ENCODE data around the gene IL17REL.
"Not testable (repeated sequence)": the region's sequence is repeated elsewhere in the genome, so short reads cannot be mapped to it uniquely, and the experiment has no call there.

The IL17REL gene

GRCh38 chr22:49995361-49996118 lies 17.0 kb downstream of the IL17REL start:
- WGBS (ENCODE audit: insufficient coverage, insufficient read length): no CpG with 5 or more reads among the region's 10 CpGs
- Histone ChIP-seq H3K27me3 (ENCODE audit: control insufficient read depth, insufficient read depth, low read length) (peaks cover 7% of the 10 kb centered on the region; the same call in 1 of the 2 replicates), H3K4me3 (ENCODE audit: low read length) (no peak overlapping the region), H3K36me3 (ENCODE audit: control insufficient read depth, insufficient read depth, low read length) (no peaks in the 10 kb centered on the region), H3K9me3 (ENCODE audit: control insufficient read depth, insufficient read depth, low read length) (no peaks in the 10 kb centered on the region), H3K4me1 (ENCODE audit: control insufficient read depth, insufficient read depth, low read length) (peaks cover 3% of the 10 kb centered on the region; the same call in 1 of the 2 replicates), H3K27ac (ENCODE audit: low read length) (no peak overlapping the region)
- no peak for DNase-seq (ENCODE audit: low read depth, low spot score)

GRCh38 chr22:49995041-49995360 lies 17.6 kb downstream of the IL17REL start:
- H3K4me1 ChIP-seq (ENCODE audit: control insufficient read depth, insufficient read depth, low read length): peaks cover 3% of the 10 kb centered on the region; the same call in 1 of the 2 replicates
- H3K27me3 ChIP-seq (ENCODE audit: control insufficient read depth, insufficient read depth, low read length): peaks cover 2% of the 10 kb centered on the region; the same call in 1 of the 2 replicates
- H3K36me3 ChIP-seq (ENCODE audit: control insufficient read depth, insufficient read depth, low read length): no peaks in the 10 kb centered on the region
- H3K4me3 ChIP-seq (ENCODE audit: low read length): no peak overlapping the region
- no peaks in the 10 kb centered on the region for H3K9me3 ChIP-seq (ENCODE audit: control insufficient read depth, insufficient read depth, low read length)
- WGBS (ENCODE audit: insufficient coverage, insufficient read length): no CpG with 5 or more reads among the region's 3 CpGs
- no peak for DNase-seq (ENCODE audit: low read depth, low spot score)
- H3K27ac ChIP-seq (ENCODE audit: low read length): no peak overlapping the region

GRCh38 chr22:49994361-49995040 lies 18.1 kb downstream of the IL17REL start:
- no CpG with 5 or more reads among the region's 21 CpGs for WGBS (ENCODE audit: insufficient coverage, insufficient read length)
- H3K36me3 ChIP-seq (ENCODE audit: control insufficient read depth, insufficient read depth, low read length): no peaks in the 10 kb centered on the region
- H3K27me3 ChIP-seq (ENCODE audit: control insufficient read depth, insufficient read depth, low read length): no peaks in the 10 kb centered on the region
- H3K4me3 ChIP-seq (ENCODE audit: low read length): no peak overlapping the region
- no peak for DNase-seq (ENCODE audit: low read depth, low spot score)
- H3K27ac ChIP-seq (ENCODE audit: low read length): no peak overlapping the region
- no peaks in the 10 kb centered on the region for H3K9me3 ChIP-seq (ENCODE audit: control insufficient read depth, insufficient read depth, low read length)
- H3K4me1 ChIP-seq (ENCODE audit: control insufficient read depth, insufficient read depth, low read length): peaks cover 3% of the 10 kb centered on the region; the same call in 1 of the 2 replicates

- Histone ChIP-seq H3K4me1 (ENCODE audit: control insufficient read depth, insufficient read depth, low read length) (no peaks in the 10 kb centered on the region; the same call in 1 of the 2 replicates), H3K27me3 (ENCODE audit: control insufficient read depth, insufficient read depth, low read length) (no peaks in the 10 kb centered on the region), H3K9me3 (ENCODE audit: control insufficient read depth, insufficient read depth, low read length) (no peaks in the 10 kb centered on the region), H3K27ac (ENCODE audit: low read length) (no peak overlapping the region), H3K4me3 (ENCODE audit: low read length) (no peak overlapping the region), H3K36me3 (ENCODE audit: control insufficient read depth, insufficient read depth, low read length) (no peaks in the 10 kb centered on the region)
- no CpG with 5 or more reads among the region's 11 CpGs for WGBS (ENCODE audit: insufficient coverage, insufficient read length)
- DNase-seq (ENCODE audit: low read depth, low spot score): no peak
Observed at GRCh38 chr22:49993649-49994360, 18.8 kb downstream of the IL17REL start.

- WGBS (ENCODE audit: insufficient coverage, insufficient read length): no CpG with 5 or more reads among the region's 23 CpGs
- DNase-seq (ENCODE audit: low read depth, low spot score): no peak
- no peak overlapping the region for H3K4me3 ChIP-seq (ENCODE audit: low read length)
- no peaks in the 10 kb centered on the region for H3K4me1 ChIP-seq (ENCODE audit: control insufficient read depth, insufficient read depth, low read length)
- H3K27ac ChIP-seq (ENCODE audit: low read length): no peak overlapping the region
- no peaks in the 10 kb centered on the region for H3K36me3 ChIP-seq (ENCODE audit: control insufficient read depth, insufficient read depth, low read length)
- no peaks in the 10 kb centered on the region for H3K9me3 ChIP-seq (ENCODE audit: control insufficient read depth, insufficient read depth, low read length)
- H3K27me3 ChIP-seq (ENCODE audit: control insufficient read depth, insufficient read depth, low read length): no peaks in the 10 kb centered on the region
Observed at GRCh38 chr22:49992921-49993648, 19.5 kb downstream of the IL17REL start.

- DNase-seq (ENCODE audit: low read depth, low spot score): no peak
- WGBS (ENCODE audit: insufficient coverage, insufficient read length): no CpG with 5 or more reads among the region's 7 CpGs
- Histone ChIP-seq H3K27ac (ENCODE audit: low read length) (no peak overlapping the region), H3K4me1 (ENCODE audit: control insufficient read depth, insufficient read depth, low read length) (no peaks in the 10 kb centered on the region), H3K27me3 (ENCODE audit: control insufficient read depth, insufficient read depth, low read length) (no peaks in the 10 kb centered on the region), H3K36me3 (ENCODE audit: control insufficient read depth, insufficient read depth, low read length) (no peaks in the 10 kb centered on the region), H3K4me3 (ENCODE audit: low read length) (no peak overlapping the region), H3K9me3 (ENCODE audit: control insufficient read depth, insufficient read depth, low read length) (no peaks in the 10 kb centered on the region)
Observed at GRCh38 chr22:49991907-49992533, 20.5 kb downstream of the IL17REL start.

- Histone ChIP-seq H3K4me1 (ENCODE audit: control insufficient read depth, insufficient read depth, low read length) (no peaks in the 10 kb centered on the region), H3K27ac (ENCODE audit: low read length) (no peak overlapping the region), H3K36me3 (ENCODE audit: control insufficient read depth, insufficient read depth, low read length) (no peaks in the 10 kb centered on the region), H3K4me3 (ENCODE audit: low read length) (no peak overlapping the region), H3K27me3 (ENCODE audit: control insufficient read depth, insufficient read depth, low read length) (no peaks in the 10 kb centered on the region), H3K9me3 (ENCODE audit: control insufficient read depth, insufficient read depth, low read length) (no peaks in the 10 kb centered on the region)
- no peak for DNase-seq (ENCODE audit: low read depth, low spot score)
- WGBS (ENCODE audit: insufficient coverage, insufficient read length): no CpG with 5 or more reads among the region's 6 CpGs
Observed at GRCh38 chr22:49991167-49991566, 21.4 kb downstream of the IL17REL start.

GRCh38 chr22:49989826-49990225 lies 22.7 kb downstream of the IL17REL start:
- not testable (repeated sequence) for DNase-seq (ENCODE audit: low read depth, low spot score); H3K27me3 ChIP-seq (ENCODE audit: control insufficient read depth, insufficient read depth, low read length); H3K9me3 ChIP-seq (ENCODE audit: control insufficient read depth, insufficient read depth, low read length); H3K4me1 ChIP-seq (ENCODE audit: control insufficient read depth, insufficient read depth, low read length); H3K4me3 ChIP-seq (ENCODE audit: low read length); H3K27ac ChIP-seq (ENCODE audit: low read length); H3K36me3 ChIP-seq (ENCODE audit: control insufficient read depth, insufficient read depth, low read length)
- WGBS (ENCODE audit: insufficient coverage, insufficient read length): no CpG with 5 or more reads among the region's 24 CpGs

GRCh38 chr22:49986325-49986724 lies 26.2 kb downstream of the IL17REL start:
- Histone ChIP-seq H3K4me1 (ENCODE audit: control insufficient read depth, insufficient read depth, low read length) (no peaks in the 10 kb centered on the region; the same call in 1 of the 2 replicates), H3K27ac (ENCODE audit: low read length) (no peak overlapping the region), H3K4me3 (ENCODE audit: low read length) (no peak overlapping the region), H3K27me3 (ENCODE audit: control insufficient read depth, insufficient read depth, low read length) (peaks cover 3% of the 10 kb centered on the region; the same call in 1 of the 2 replicates), H3K36me3 (ENCODE audit: control insufficient read depth, insufficient read depth, low read length) (no peaks in the 10 kb centered on the region), H3K9me3 (ENCODE audit: control insufficient read depth, insufficient read depth, low read length) (no peaks in the 10 kb centered on the region)
- WGBS (ENCODE audit: insufficient coverage, insufficient read length): no CpG with 5 or more reads among the region's 2 CpGs
- no peak for DNase-seq (ENCODE audit: low read depth, low spot score)
